ENCODE measurements around the gene LMBR1L. TPM values are rescaled to one million over a fixed set of nuclear protein-coding genes. Genes with fewer than 3 reads are reported as not detected.

The LMBR1L gene
- total and polyA plus RNA-seq, 2 of the 8 experiments (the other 6 are each of a cell fraction or from before 2014, with no cell fraction given) = 36.6 to 49.6 TPM

GRCh38 chr12:49084438-49084837, 26.2 kb downstream of the LMBR1L start:
- Histone ChIP-seq H3K9me3 (ENCODE audit: insufficient read depth in 2 of 2, low read depth in 1 of 2, low read length in 1 of 2) (no peaks in the 10 kb centered on the region), H3K79me2 (ENCODE audit: control insufficient read depth in 1 of 2, insufficient read depth in 2 of 2, low read length in 2 of 2) (no peaks in the 10 kb centered on the region), H4K8ac (ENCODE audit: extremely low read depth, insufficient read depth, low read length) (no peak overlapping the region), H4K20me1 (replicated peaks in 1 of 2; ENCODE audit: control insufficient read depth in 1 of 2, insufficient read depth in 2 of 2, low read length in 2 of 2) (peaks cover 3 to 4% of the 10 kb centered on the region in 2 experiments), H2AFZ (ENCODE audit: low read length) (no peak overlapping the region), H3K23ac (ENCODE audit: insufficient read length) (no peak overlapping the region), H3K79me1 (ENCODE audit: low read depth, low read length) (no peaks in the 10 kb centered on the region), H3K56ac (replicated peaks; ENCODE audit: insufficient read length, low read depth, low read length) (no peak overlapping the region), H3K27ac (ENCODE audit: low read depth, low read length) (no peak overlapping the region), H3K14ac (ENCODE audit: insufficient read length) (no peak overlapping the region), H3K4me3 (ENCODE audit: extremely low read depth in 1 of 4, insufficient read depth in 2 of 4, low read depth in 3 of 4, low read length in 4 of 4) (no peak overlapping the region), H3K18ac (ENCODE audit: extremely low read depth, low read length) (no peak overlapping the region), H2BK5ac (ENCODE audit: low read depth, low read length) (no peak overlapping the region), H2BK20ac (ENCODE audit: low read length) (no peak overlapping the region), H3K27me3 (replicated peaks in 1 of 4; ENCODE audit: control insufficient read depth in 3 of 4, extremely low read depth in 1 of 4, insufficient read depth in 3 of 4, low read length in 3 of 4) (peaks cover 14 to 30% (median 22%) of the 10 kb centered on the region in 4 experiments), H4K5ac (ENCODE audit: insufficient read length, low read depth, low read length) (no peak overlapping the region), H2AK5ac (ENCODE audit: low read depth, low read length) (no peak overlapping the region), H2BK15ac (ENCODE audit: low read length) (no peak overlapping the region), H2BK120ac (replicated peaks; ENCODE audit: low read depth, low read length) (no peak overlapping the region), H3K4me2 (ENCODE audit: insufficient read depth in 1 of 2, low read depth in 2 of 2, low read length in 2 of 2) (no peak overlapping the region), H4K91ac (replicated peaks; ENCODE audit: insufficient read length, low read length) (no peak overlapping the region), H3K23me2 (ENCODE audit: low read depth, low read length) (peaks cover 3% of the 10 kb centered on the region; the same call in 1 of the 2 replicates), H3K4me1 (replicated peaks in 1 of 4; ENCODE audit: control insufficient read depth in 3 of 4, insufficient read depth in 4 of 4, low read length in 3 of 4) (peaks cover 0 to 9% (median 2%) of the 10 kb centered on the region in 4 experiments; a peak in 5 of 7 replicates), H3K36me3 (ENCODE audit: control insufficient read depth in 2 of 4, insufficient read depth in 4 of 4, low read length in 3 of 4) (no peaks in the 10 kb centered on the region), H3K4ac (replicated peaks; ENCODE audit: insufficient read length, low read depth, low read length) (no peak overlapping the region), H2BK12ac (ENCODE audit: low read depth, low read length) (no peak overlapping the region), H3K9ac (replicated peaks in 1 of 4; ENCODE audit: extremely low read depth in 1 of 4, low read depth in 3 of 4, low read length in 3 of 4) (no peak overlapping the region)
- 93% methylated on average over 3 of the region's 3 CpGs; no CpG with 5 or more reads in 1 of the 2 experiments for WGBS, 2 experiments (ENCODE audit: extremely low coverage in 1 of 2, insufficient coverage in 1 of 2, insufficient read length in 1 of 2, insufficient replicate concordance in 2 of 2, low coverage in 1 of 2, low lambda C conversion rate in 2 of 2, missing lambda C conversion rate in 1 of 2)
- POLR2A ChIA-PET (ENCODE audit: partially characterized antibody) = interaction anchor here (0.8 to 1.8 kb wide), 3 partner anchors 14 to 64 kb away, joined by 3 to 6 read pairs (median 3); partner anchors contain the start of gene RHEBL1
- no peak for TF ChIP-seq BRCA1 (IDR thresholded peaks at IDR 0.05; ENCODE audit: low read depth, low read length)
- no peak for TF ChIP-seq POLR2A (IDR thresholded peaks at IDR 0.05; ENCODE audit: control extremely low read depth in 1 of 2, low read depth in 2 of 2, low read length in 2 of 2)
- no peak for TF ChIP-seq HDAC6 (IDR thresholded peaks at IDR 0.05; ENCODE audit: low read depth, low read length)
- no peak for TF ChIP-seq RAD21 (IDR thresholded peaks at IDR 0.05 in 1 of 2, conservative IDR thresholded peaks at IDR 0.05 in 1 of 2; ENCODE audit: low read depth in 2 of 2, low read length in 2 of 2)
- no peak for TF ChIP-seq EZH2 (IDR thresholded peaks at IDR 0.05; ENCODE audit: low read depth, low read length, severe bottlenecking)
- no peak for TF ChIP-seq CEBPB (IDR thresholded peaks at IDR 0.05; ENCODE audit: low read depth, low read length)
- TF ChIP-seq MAFK (IDR thresholded peaks at IDR 0.05; ENCODE audit: low read depth, low read length) = no peak
- no peak for TF ChIP-seq SUZ12 (IDR thresholded peaks at IDR 0.05; ENCODE audit: low read length)
- no peak for TF ChIP-seq TEAD4 (IDR thresholded peaks at IDR 0.05; ENCODE audit: low read depth, low read length)
- no peak for TF ChIP-seq SAP30 (IDR thresholded peaks at IDR 0.05; ENCODE audit: insufficient read depth, insufficient replicate concordance, low read length)
- TF ChIP-seq POLR2AphosphoS5 (IDR thresholded peaks at IDR 0.05; ENCODE audit: low read depth, low read length) = no peak
- no peak for FAIRE-seq
- no peak for DNase-seq (ENCODE audit: low read depth in 1 of 2, low spot score in 2 of 2)
- CTCF ChIA-PET (ENCODE audit: partially characterized antibody) = interaction anchor here (0.6 to 7.1 kb wide), 9 partner anchors 9 to 420 kb away, joined by 3 to 235 read pairs (median 15); partner anchors contain the start of genes DHH, LMBR1L and RHEBL1

All from H1 (cell line).